ENCODE measurements around the gene GJE1. TPM values are rescaled to one million over a fixed set of nuclear protein-coding genes. Genes with fewer than 3 reads are reported as not detected.
"Not testable (repeated sequence)": the region's sequence is repeated elsewhere in the genome, so short reads cannot be mapped to it uniquely, and the experiment has no call there.

The GJE1 gene
- total RNA-seq, 1 donor from 2014 or later = not detected

GRCh38 chr6:142155895-142156757, 23.4 kb downstream of the GJE1 start:
- Mint-ChIP-seq H3K9me3 (no peaks in the 10 kb centered on the region), H3K4me3 (no peak overlapping the region), H3K4me1 (ENCODE audit: unreplicated experiment) (peaks cover 6% of the 10 kb centered on the region), H3K27ac (no peak overlapping the region), H3K36me3 (peaks cover 4% of the 10 kb centered on the region), H3K27me3 (no peaks in the 10 kb centered on the region)
- DNase-seq (ENCODE audit: extremely low spot score, unreplicated experiment) = no peak
- TF ChIP-seq CTCF (conservative IDR thresholded peaks at IDR 0.05) = peak; percentile 77

- H3K27me3 Mint-ChIP-seq; H3K27ac Mint-ChIP-seq; H3K9me3 Mint-ChIP-seq; DNase-seq (ENCODE audit: extremely low spot score, unreplicated experiment); H3K4me3 Mint-ChIP-seq; H3K4me1 Mint-ChIP-seq (ENCODE audit: unreplicated experiment); H3K36me3 Mint-ChIP-seq: not testable (repeated sequence)
- peak; percentile 28 for TF ChIP-seq CTCF (conservative IDR thresholded peaks at IDR 0.05)
Observed at GRCh38 chr6:142156758-142157068, 24.0 kb downstream of the GJE1 start.

GRCh38 chr6:142162780-142163179, 30.1 kb downstream of the GJE1 start:
- Mint-ChIP-seq H3K9me3 (no peaks in the 10 kb centered on the region), H3K4me1 (ENCODE audit: unreplicated experiment) (peaks cover 9% of the 10 kb centered on the region), H3K4me3 (no peak overlapping the region), H3K36me3 (peaks cover 4% of the 10 kb centered on the region), H3K27ac (no peak overlapping the region), H3K27me3 (no peaks in the 10 kb centered on the region)
- no peak for TF ChIP-seq CTCF (conservative IDR thresholded peaks at IDR 0.05)
- DNase-seq (ENCODE audit: extremely low spot score, unreplicated experiment) = no peak

GRCh38 chr6:142165227-142165626, 32.5 kb downstream of the GJE1 start:
- no peak for TF ChIP-seq CTCF (conservative IDR thresholded peaks at IDR 0.05)
- DNase-seq (ENCODE audit: extremely low spot score, unreplicated experiment) = no peak
- Mint-ChIP-seq H3K9me3 (no peaks in the 10 kb centered on the region), H3K4me1 (ENCODE audit: unreplicated experiment) (peaks cover 9% of the 10 kb centered on the region), H3K27me3 (no peaks in the 10 kb centered on the region), H3K36me3 (no peaks in the 10 kb centered on the region), H3K4me3 (no peak overlapping the region), H3K27ac (no peak overlapping the region)

GRCh38 chr6:142167071-142167470, 34.3 kb downstream of the GJE1 start:
- Mint-ChIP-seq H3K27me3 (no peaks in the 10 kb centered on the region), H3K27ac (no peak overlapping the region), H3K4me3 (no peak overlapping the region), H3K9me3 (no peaks in the 10 kb centered on the region), H3K4me1 (ENCODE audit: unreplicated experiment) (peaks cover 8% of the 10 kb centered on the region), H3K36me3 (no peaks in the 10 kb centered on the region)
- no peak for DNase-seq (ENCODE audit: extremely low spot score, unreplicated experiment)
- no peak for TF ChIP-seq CTCF (conservative IDR thresholded peaks at IDR 0.05)
